ENCODE measurements around the gene PELI3.

GRCh38 chr11:66471142-66471541 lies 4.4 kb downstream of the PELI3 start:
- TF ChIP-seq CTCF (IDR thresholded peaks at IDR 0.05; ENCODE audit: borderline replicate concordance, extremely low read depth, low read length, poor library complexity, severe bottlenecking) (no peak), EZH2 (IDR thresholded peaks at IDR 0.05; ENCODE audit: borderline replicate concordance, low read depth, low read length, severe bottlenecking) (no peak)

All from DND-41 (cell line).